Activated CD8-positive, alpha-beta memory T cell treated with anti-CD3 and anti-CD28 coated beads for 48 hours (primary cell): ENCODE results near the gene ICOSLG.
"Not testable (repeated sequence)": the region's sequence is repeated elsewhere in the genome, so short reads cannot be mapped to it uniquely, and the experiment has no call there.

ENCODE experiments used
- DNase-seq, 3 experiments: peaks; one replicate each; pipeline ENCODE4 v3.0.0-alpha.2; 2020; ENCODE audit warnings: low read depth in 2 of 3, low spot score in 2 of 3

Gene ICOSLG

DNA sequence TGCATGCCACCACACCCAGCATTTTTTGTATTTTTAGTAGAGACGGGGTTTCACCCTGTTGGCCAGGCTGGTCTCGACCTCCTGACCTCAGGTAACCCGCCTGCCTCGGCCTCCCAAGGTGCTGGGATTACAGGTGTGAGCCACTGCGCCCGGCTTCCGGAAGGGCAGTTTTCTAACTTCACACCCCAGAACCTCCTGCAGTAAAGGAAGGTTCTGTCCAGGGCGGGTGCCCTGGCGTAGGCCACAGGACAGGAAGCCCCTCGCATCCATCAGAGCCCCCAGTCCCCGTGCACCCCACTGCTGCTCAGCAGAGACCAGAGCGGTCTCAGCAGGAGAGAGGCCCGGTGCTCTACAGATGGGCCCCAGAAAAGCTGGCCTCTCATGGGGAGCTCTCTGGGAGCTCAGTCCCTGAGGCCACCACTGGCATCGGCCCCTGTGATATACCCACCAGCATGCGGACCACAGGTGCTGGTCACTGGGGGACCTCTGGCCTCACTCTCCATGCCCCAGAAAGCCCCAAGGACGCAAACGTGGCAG, 25.1 kb upstream of the ICOSLG start:
- DNase-seq, result no peak

- no peak for DNase-seq
Observed at GRCh38 chr21:44263768-44264167, 23.0 kb upstream of the ICOSLG start.

DNA sequence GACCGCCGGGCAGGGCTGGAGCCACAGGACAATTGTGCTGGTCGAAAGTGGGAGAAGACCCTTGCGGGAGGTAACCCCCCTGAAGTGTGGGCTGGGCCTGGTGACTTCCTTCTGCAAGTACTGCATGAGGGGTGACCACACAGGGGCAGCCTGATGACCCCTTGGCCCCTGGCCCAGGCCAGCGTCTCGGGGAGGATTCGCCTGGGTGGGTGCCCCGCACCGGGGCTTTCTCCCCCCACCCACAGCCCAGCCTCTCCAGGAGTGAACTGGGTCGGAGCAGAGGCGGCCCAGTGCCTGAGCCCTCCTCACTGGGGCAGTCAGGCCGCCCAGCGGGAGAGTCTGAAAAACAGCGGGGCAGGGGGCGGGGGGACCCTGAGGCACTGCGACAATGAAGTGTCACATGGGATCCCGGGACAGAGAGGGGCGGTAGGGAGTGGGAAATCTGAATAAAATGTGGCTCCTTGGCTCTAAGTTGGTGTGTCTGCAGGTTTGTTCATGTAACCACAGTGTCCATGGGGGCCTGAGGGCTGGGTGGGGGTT, 22.5 kb upstream of the ICOSLG start:
- no peak for DNase-seq

GRCh38 chr21:44262338-44263056, 21.8 kb upstream of the ICOSLG start:
- no peak for DNase-seq

- no peak for DNase-seq
Observed at GRCh38 chr21:44261675-44262295, 21.0 kb upstream of the ICOSLG start, which contains the start of gene DNMT3L. Gene DNMT3L (minus strand): TSS chr21:44261897. CDS start chr21:44261259, 638 bp downstream.

DNA sequence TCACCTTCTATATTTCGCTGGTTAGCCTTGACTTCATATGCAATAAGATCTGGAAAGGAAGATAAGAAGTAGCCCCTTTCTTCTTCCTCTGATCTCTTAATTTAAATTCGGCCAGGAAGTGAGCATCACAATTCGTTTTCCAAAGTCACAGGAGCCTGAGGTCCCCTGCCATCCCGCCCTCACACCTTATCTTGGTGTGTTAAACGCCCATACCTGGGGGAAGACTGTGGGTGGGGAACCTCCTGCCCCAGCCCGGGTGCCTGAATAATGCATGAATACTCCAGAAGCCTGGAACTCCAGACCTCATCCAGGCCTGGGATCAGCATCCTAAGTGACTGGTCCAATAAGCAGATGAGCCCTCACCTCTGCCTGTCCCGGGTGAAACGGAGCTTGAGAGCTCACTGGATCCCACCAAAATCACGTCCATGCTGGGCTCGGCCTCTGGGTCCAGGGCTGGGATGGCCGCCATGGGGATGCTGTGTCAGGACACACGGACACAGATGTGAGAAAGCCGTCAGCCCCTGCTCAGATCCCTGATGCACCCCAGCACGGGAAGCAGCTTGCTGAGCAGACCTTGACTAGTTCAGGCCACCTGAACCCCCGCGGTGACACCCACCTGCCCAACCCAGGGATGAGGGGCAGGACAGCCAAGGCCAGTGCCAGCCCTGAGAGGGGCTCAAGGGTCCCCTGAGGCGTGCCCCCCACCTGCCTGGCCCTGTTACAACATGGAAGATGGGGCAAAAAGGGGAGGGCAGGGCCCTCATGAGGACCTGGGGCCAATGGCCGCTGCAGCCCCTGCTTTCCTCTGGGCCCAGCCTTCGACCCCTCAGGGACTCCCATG, 20.3 kb upstream of the ICOSLG start:
- no peak for DNase-seq

GRCh38 chr21:44260066-44260465, 19.3 kb upstream of the ICOSLG start:
- DNase-seq, result no peak

- DNase-seq, result no peak
Observed at GRCh38 chr21:44259082-44259705, 18.5 kb upstream of the ICOSLG start.

DNA sequence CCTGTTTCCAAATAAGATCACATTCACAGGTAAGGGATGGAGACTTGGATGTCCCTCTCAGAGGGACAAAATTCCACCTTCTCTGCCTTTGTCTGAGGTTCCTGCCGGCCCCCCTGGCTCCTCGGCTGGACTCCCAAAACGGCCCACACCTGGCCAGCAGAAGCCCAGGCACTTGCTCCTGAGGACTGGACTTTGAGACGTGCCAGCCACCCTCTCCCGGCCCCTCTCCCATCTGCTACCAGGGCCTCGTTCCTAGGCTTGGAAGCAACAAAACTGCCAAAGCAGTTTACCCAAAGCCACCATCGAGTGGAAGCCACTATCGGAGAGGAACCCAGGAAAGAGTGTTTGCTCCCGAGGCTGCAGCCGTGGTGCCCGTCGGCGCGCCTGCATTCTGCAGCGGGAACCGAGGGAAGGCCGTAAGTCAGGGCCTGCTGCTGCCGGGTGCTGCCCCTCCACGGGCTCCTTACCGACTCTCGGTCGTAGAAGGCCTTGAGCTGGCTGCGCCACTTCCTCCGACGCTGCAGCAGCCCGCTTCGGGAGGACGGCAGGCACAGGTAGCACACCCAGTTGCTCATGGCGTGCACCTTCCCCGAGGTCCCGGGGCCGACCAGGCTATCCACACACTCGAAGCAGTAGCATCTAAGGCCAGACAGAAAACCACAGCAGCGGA, 17.4 kb upstream of the ICOSLG start:
- DNase-seq, result no peak

DNA sequence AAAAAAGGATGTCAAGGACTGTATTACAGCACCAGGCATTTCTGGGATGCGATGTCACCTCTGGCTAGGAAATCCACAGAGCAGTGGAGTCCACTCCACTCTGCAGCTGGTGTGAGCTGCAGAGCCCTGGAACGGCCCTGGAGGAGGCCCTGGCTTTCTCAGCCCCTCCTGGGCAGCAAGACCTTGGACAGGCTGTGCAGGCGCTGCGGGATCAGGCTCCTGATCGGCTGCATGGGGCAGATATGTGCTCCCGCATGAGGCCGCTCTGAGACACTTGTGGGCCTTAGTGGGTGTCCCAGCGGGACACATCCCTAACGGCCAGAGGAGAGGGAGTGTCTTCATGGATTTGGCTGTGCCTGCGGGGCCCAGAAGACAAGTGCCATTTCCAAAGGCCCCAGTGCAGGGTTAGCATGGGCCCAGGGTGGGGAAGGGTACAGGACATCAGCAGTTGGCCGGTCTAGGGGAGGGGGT, 14.8 kb upstream of the ICOSLG start:
- no peak for DNase-seq

DNA sequence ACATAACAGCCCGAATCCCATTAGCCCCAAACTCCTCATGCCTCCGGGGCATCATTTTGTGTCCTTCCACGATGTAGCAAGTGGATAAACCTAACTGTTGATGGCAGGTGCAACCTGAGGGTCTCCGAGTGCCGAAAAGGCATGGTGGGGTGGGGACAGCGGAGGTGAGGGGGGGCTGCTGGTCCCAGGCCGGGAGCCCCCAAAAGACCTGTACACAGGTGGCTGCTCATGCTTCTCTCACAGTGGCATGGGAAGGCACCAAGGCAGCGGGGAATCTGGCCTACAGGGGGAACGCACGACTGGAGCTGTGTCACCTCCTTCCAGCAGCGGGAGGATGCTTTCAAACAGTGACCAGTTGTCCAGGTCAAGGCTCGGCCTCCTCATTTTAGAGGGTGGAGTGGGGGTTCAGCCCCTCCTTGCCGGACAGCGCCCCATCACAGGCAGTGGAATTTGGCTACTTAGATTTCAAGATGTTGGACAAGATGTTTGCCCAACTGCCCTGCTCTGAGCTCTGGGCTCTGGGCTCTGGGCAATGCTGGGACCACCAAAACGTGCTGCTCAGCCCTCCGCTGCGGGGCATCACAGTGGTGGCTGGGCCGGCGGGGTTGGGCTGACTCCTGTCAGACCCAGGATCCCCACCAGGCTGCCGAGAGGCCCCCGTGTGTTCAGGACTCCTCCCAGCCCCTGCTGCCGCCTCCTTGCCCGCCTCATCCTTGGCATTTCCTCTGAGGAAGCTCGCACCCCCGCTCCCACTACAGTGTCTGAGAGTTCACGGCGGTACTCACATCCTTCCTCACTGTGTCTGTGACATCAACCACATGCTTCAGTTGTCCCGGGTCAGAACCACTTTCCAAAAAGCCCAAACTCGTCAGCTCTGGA, 13.3 kb upstream of the ICOSLG start:
- DNase-seq, result no peak

- DNase-seq, result not testable (repeated sequence)
Observed at GRCh38 chr21:44249204-44250037, 8.7 kb upstream of the ICOSLG start.

GRCh38 chr21:44247904-44248303, 7.2 kb upstream of the ICOSLG start:
- DNase-seq, result not testable (repeated sequence)

DNA sequence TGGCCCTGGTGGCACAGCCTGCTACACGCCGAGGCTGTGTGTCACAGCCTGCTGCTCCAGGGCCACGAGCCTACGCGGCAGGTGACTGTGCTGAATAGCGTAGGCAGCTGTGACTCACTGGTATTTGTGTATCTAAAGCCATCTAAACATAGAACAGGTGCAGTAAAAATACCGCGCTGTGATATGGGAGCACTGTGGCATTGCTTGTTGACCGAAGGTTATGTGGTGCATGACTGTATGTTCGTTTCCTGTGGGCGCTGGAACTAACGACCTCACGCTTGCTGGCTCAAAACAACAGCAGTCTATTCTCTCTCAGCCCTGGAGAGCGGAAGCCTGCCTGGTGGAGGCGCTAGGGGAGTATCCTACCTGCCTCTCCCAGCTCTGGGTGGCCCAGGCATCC, 3.2 kb upstream of the ICOSLG start:
- DNase-seq, result not testable (repeated sequence)

GRCh38 chr21:44241281-44241680, 538 bp upstream of the ICOSLG start:
- DNase-seq, result not testable (repeated sequence)

GRCh38 chr21:44240353-44240752, 390 bp downstream of the ICOSLG start:
- DNase-seq, result not testable (repeated sequence)

DNA sequence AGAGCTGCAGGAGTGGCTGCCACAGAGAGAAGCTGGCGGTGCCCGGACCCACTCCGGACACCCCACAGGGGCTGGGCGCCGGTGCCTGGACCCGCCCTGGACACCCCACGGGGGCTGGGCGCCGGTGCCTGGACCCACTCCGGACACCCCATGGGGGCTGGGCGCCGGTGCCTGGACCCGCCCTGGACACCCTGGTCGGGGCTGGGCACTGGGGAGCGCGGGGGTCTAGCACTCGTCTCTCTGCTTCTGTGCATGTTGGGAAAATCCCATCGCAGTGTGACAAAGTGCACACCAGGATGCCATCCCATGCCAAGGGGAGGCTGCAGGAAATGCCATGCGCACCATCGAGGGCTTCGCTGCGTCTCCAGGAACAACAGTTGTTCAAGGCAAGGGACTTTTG, 11.2 kb downstream of the ICOSLG start:
- not testable (repeated sequence) for DNase-seq

DNA sequence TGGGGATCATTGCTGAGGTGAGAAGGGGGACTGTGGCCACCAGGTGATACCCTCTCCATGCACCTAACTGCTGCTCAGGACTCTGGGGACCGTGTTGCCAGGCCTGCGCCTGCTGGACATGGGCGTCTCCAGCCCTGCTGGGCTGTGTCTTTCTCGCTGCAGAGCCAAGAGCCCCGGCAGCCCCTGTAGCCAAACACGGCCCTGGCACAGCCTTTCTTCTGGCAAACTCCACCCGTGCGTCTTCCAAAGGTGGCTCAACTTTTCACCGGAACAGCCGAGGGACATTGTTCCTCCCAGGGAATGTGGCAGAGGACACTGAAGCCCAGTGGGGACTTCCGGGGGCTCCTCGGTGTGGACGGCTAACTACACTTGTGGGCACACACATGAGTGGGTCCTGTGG, 12.6 kb downstream of the ICOSLG start:
- not testable (repeated sequence) for DNase-seq
